RWPE1 (cell line): ENCODE results near the gene RERE.

Source experiments
- CTCF ChIA-PET: fragments of 350-600 bp; sonication (Branson Sonifier 250); formaldehyde crosslinking; extraction: SDS; loops from one replicate; lab custom pipeline; 2021; lab: Yijun Ruan, JAX
- POLR2A ChIA-PET: fragments of 400-600 bp; formaldehyde crosslinking; extraction: SDS; loops from one replicate; lab custom pipeline; 2020; ENCODE audit warnings: antibody characterized with exemption; ENCODE audit not compliant: low non-redundant PET; lab: Yijun Ruan, JAX
- DNase-seq: peaks from one replicate; pipeline ENCODE4 v3.0.0; 2012; ENCODE audit warnings: low spot score
- H3K27ac ChIP-seq: fragments of 450-650 bp; 2 replicates; pipeline ENCODE4 v1.5.1; 2017
- CTCF ChIP-seq: fragments of 450-650 bp; conservative IDR thresholded peaks from 2 replicates; pipeline ENCODE4 v1.5.1; 2017; ENCODE audit warnings: low read depth, mild to moderate bottlenecking

The RERE gene

GRCh38 chr1:8817412-8818324 lies at the start of gene RERE:
TSS of gene RERE (minus strand) at chr1:8817640.
- ChIA-PET POLR2A (interaction anchor here (0.6 to 0.8 kb wide), 5 partner anchors 62 to 714 kb away, joined by 3 to 6 read pairs (median 4); no protein-coding TSS in a partner anchor), CTCF (interaction anchor here (0.6 kb wide), 1 partner anchor 102 kb away, joined by 3 read pairs; no protein-coding TSS in a partner anchor)
- no peak for TF ChIP-seq CTCF
- peak within 1 kb of the TSS; percentile 99 for H3K27ac ChIP-seq
- DNase-seq = peak; percentile 100

GRCh38 chr1:8866792-8867415 lies 49.5 kb upstream of the RERE start:
- peak overlapping the region; percentile 65 for H3K27ac ChIP-seq
- no peak for DNase-seq
- ChIA-PET CTCF (interaction anchor here (0.7 to 0.8 kb wide), 2 partner anchors 10 to 18 kb away, joined by 3 read pairs; no protein-coding TSS in a partner anchor), POLR2A (interaction anchor here (0.5 kb wide), 1 partner anchor 907 kb away, joined by 3 read pairs; no protein-coding TSS in a partner anchor)
- no peak for TF ChIP-seq CTCF

- no peak for TF ChIP-seq CTCF
- ChIA-PET CTCF (interaction anchor here (0.8 kb wide), 1 partner anchor 17 kb away, joined by 3 read pairs; no protein-coding TSS in a partner anchor), POLR2A (no interaction called here)
- H3K27ac ChIP-seq = peak overlapping the region; percentile 65
- DNase-seq = no peak
These were observed 48.8 kb upstream of the RERE start for GRCh38 chr1:8866173-8866791.

- CTCF ChIA-PET = interaction anchor here (0.5 kb wide), 1 partner anchor 699 kb away, joined by 6 read pairs; no protein-coding TSS in a partner anchor
- POLR2A ChIA-PET = no interaction called here
- TF ChIP-seq CTCF = no peak
- no peak for DNase-seq
- H3K27ac ChIP-seq = peak overlapping the region; percentile 65
These were observed 47.4 kb upstream of the RERE start for GRCh38 chr1:8864713-8865344.

- CTCF ChIA-PET = interaction anchor here (0.7 kb wide), 1 partner anchor 317 kb away, joined by 3 read pairs; no protein-coding TSS in a partner anchor
- no peak for DNase-seq
- peak overlapping the region; percentile 64 for H3K27ac ChIP-seq
- TF ChIP-seq CTCF = no peak
- POLR2A ChIA-PET = no interaction called here
These were observed 46.4 kb upstream of the RERE start for GRCh38 chr1:8863794-8864233.
